Endometrium (tissue), 2 donors: ENCODE data around the gene CACNA2D3.

Experiments used
- FAIRE-seq: peaks from 2 replicates; lab custom pipeline; 2012; peaks lifted over from hg19 to GRCh38; lab: Jason Lieb, UNC
- donor health status: control.
- donor health status: control.

The CACNA2D3 gene

DNA sequence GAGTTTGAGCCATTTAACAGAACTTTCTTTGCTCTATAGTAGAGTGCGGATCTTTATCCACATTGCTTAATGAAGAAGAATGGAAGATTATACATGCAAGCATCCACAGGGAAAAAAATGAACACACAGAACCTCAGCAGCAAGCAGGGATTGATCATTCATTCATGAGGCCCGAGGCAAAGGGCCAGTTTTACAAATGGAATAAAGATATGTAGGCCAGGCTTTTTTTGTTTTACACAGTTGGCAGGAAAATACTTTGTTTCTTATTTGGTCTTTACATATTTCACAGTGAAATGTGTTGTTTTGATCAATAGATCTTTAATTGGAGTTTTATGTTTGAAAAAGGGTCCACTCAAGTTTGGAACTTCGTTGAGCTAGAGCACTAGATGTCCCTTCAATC, 688.0 kb downstream of the CACNA2D3 start:
- FAIRE-seq, result no peak

DNA sequence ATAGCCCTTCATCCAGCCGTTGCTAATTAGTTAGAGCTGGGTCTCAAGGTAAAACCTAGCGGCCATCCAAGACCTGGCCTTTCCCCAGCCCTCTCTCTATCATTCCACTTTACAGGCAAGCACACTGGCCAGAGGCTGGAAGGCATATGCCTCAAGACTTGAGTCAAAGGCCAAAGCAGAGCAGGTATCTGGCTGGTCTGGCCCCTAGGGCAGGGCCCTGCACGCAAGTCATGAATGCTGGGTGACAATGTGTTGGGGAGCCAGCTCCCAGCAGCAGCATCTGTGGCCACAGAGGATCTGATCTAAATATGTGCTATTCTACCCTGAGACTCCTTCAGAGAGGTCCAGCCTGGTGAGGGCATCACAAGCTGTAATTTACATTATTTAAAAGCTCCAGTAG, 691.9 kb downstream of the CACNA2D3 start:
- no peak for FAIRE-seq

DNA sequence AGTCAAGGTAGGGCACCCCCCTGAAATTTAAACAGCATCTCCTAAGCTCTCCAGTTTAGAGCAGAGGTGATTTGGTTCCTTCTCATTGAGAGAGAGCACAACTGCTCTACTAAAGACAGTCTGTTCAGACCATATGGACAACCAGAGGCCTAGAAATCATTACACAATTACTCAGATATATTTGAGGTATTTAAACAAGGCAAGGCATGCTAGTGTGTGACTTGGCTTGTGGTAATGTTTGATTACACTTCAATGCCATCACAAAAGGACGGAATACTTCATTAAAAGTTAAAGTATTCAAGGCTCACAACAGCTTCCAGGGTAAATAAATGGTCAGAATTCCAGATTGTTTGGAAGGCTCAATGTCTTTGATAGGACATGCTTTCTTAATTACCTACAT, 695.3 kb downstream of the CACNA2D3 start:
- FAIRE-seq, result no peak

GRCh38 chr3:54818486-54818885, 696.1 kb downstream of the CACNA2D3 start:
- FAIRE-seq, result no peak

DNA sequence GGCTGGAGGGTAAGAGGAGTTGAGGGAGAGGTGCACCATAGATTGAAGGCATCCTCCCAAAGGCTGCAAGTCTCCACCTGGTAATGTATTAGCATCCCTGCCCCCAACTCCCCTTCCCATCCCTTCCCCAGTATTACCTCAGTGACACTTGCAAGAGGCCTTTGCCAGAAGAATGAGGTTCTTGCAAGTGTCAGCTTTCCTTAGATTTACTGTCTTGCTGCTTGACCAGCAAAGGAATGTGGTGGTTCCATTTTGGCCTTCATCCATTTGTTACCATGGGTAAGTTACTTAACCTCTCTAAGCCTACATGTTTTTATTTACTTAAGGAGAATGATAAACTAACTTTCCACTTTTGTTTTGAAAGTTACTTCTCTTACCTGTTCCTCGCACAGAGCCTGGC, 696.6 kb downstream of the CACNA2D3 start:
- no peak for FAIRE-seq

DNA sequence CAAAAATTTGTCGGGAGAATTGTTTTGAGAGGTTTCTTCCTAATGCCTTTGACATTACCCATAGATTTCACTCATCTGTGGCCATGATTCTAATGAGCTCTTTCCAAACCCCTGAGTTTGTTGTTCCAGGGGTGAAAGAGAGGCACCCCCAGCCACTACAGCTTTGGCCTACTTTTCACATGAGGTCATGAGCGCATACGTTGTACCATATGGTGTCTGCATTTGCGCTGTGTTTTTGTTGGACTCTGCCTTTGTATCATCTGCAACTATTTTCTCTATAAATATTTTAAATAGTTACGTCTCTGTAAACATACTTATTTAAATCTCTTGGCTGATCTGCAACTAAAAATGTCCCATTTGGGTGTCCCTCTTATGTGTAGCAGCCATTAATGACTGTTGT, 697.6 kb downstream of the CACNA2D3 start:
- no peak for FAIRE-seq

GRCh38 chr3:54822206-54822605, 699.9 kb downstream of the CACNA2D3 start:
- no peak for FAIRE-seq

GRCh38 chr3:54826251-54826691, 703.9 kb downstream of the CACNA2D3 start:
- no peak for FAIRE-seq

DNA sequence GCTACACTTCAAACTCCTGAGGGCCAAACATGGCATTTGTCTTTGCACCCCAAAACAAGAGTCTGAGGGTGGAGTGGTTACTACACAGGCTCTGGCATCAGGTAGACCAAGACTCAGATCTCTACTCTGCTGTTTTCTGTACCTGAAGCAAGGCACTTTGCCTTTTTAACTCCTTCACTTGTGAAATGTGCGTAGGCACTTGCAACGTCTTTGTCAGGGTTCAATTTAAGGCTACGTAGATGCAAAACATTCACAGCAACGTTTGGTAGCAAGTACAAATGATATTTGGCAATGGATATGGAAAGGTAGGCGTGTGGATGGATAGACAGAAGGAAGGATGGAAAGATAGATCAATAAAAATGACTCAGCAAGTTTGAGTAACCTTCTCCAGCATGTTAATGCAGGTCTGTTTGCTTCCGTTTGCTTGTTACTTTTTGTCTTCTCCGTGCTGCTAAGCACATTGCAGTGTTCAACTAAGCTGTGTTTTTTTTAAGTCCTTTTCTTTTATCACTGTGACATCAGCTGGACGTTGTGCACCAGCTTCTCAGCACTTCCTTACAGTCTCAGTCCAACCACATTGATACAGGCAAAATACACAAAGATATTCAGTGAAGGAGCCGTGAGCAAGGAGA, 704.8 kb downstream of the CACNA2D3 start:
- FAIRE-seq, result no peak

DNA sequence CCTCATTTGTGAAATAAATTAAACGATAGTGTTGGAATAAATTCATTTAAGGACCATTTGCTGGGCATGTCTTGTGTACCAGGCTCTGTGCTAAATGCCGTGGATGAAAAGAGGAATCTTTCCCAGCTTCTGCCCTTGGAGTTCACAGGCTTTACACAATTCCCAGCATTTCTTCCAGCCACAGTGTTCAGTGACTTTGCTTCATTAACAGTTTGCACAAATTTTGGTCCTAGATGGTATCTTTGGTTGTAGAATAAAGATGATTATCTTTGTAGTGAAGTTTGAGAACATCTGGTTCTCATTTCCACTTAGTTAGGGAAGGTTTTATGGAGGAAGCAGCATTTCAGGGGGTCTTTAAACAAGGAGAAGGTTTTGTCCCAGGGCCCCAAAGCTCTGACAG, 705.4 kb downstream of the CACNA2D3 start:
- no peak for FAIRE-seq

- no peak for FAIRE-seq
Measured at GRCh38 chr3:54830658-54831057, 708.3 kb downstream of the CACNA2D3 start.

GRCh38 chr3:54831112-54831511, 708.8 kb downstream of the CACNA2D3 start:
- no peak for FAIRE-seq

DNA sequence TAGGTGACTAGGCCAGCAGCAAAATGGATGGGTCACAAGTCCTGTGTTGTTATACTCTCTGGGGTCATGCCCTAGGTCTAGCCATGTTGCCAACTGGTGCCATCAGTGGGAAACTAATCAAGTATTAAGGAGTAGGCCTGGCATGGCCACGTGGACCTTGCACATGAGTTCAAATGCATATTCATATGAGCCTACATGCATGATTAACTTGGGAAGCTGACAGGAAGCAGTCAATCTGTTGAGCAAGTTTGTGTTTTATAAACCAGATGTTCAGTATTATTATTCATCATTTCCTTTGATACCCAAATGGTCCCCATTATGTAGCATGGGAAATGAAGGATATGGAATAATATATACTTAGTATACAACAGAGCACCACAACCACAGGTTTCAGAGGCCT, 710.5 kb downstream of the CACNA2D3 start:
- FAIRE-seq, result no peak

GRCh38 chr3:54835701-54836100, 713.3 kb downstream of the CACNA2D3 start:
- FAIRE-seq, result no peak

DNA sequence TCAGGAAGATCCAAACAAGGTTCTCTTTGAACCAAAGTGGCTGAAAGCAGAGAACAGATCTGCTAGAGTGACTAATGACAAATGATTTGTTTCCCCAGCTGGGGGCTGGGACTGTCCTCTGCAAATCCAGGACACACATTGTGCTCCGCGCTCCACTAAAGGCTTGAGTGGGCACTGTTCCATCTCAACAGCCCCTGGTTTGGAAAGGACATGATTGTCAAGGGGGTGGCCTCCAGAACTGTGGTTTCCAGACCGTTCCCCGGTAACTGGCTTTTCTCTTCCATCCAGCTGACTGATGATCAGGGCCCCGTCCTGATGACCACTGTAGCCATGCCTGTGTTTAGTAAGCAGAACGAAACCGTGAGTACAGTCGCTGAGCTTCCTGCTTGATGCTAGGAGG, 714.5 kb downstream of the CACNA2D3 start:
- no peak for FAIRE-seq

DNA sequence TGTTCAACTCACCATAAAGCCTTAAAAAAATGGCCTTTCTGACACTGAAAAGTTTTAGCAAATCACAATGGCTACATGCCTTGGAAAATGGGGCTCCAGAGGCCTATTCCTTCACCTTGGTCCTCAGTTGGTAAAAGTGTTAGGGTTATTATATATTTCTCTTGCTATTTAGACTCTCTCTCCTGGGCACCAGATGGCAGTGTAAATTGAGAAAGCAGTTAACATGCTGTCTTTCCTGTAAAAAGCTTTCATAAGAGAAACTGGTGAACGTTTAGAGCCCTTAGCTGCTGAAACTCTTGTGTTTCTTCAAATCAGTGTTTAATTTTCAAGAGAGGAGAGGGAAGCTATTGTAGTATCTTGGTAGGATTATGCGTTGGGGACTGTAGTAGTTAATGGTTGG, 715.6 kb downstream of the CACNA2D3 start:
- no peak for FAIRE-seq

DNA sequence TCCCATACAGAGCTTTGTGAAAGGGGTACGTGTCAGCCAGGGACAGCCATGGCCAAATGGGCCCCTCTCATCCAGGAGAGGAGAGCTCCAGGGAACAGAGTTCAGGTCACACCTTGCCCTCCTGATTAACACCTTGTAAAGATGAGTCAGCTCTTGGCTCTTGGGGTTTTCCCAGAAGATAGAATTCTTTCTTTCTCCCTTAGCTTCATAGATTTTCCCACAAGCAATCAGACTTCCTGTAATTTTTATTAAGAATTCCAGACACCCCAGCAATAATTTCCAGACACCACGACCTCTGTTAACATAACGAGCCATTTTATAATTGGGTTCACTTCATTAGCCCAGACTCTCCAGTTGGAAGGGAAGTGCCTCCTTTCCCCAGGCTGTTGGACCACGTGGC, 719.1 kb downstream of the CACNA2D3 start:
- no peak for FAIRE-seq

DNA sequence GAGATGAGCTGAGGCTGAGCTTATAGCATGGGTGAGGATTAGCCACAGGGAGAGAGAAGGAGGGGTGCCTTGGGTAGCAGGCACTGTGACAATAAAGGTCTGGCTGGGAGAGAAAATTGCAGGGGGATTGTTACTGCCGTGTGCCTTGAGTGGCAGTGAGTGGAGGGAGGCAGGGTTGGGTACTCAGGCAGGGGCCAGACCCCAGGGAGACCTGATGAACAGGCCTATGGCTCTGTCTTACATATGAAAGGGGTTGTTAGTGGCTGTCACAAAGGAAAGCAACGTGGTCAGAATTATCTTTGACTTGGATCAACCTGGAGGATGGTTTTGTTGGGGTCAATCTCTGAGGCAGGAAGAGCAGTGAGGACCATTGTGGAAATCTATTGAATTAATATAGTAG, 721.0 kb downstream of the CACNA2D3 start:
- FAIRE-seq, result no peak

DNA sequence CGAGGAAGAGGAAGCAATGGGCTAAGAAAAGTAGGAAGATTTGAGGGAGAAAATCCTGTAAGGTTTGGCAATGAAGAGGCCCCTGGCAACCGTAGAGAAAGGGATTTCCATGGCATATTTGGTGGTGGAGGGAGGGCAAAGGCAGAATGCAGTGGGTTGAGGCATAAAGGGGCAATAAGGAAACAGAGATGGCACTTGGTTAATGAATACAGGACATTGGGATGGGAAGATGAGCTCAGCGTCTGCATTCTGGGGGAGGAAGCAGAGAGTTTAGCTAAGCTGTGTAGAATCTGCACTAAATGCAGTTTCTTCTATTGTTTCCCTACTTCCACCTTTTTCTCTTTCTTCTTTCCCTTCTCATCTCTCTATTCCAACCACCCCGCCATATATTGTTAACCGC, 721.9 kb downstream of the CACNA2D3 start:
- no peak for FAIRE-seq

DNA sequence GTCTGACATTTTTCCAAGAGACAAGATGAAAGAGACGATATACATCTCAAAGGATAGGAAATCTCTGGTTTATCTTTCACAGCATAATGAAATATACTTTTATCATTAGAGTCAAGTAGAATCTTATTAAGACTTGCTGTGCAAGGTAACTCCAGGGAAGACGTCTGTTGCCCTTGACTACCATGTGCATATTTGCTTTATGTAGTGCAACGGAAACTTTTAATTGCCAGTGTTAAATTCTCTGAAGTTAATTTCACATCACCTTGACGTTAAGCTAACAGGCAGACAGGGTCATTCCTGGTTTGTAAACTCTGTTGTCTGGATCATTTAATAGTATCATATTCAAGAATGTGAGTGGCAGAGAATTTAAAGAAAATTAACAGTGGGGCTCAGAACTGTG, 722.7 kb downstream of the CACNA2D3 start:
- FAIRE-seq, result no peak

DNA sequence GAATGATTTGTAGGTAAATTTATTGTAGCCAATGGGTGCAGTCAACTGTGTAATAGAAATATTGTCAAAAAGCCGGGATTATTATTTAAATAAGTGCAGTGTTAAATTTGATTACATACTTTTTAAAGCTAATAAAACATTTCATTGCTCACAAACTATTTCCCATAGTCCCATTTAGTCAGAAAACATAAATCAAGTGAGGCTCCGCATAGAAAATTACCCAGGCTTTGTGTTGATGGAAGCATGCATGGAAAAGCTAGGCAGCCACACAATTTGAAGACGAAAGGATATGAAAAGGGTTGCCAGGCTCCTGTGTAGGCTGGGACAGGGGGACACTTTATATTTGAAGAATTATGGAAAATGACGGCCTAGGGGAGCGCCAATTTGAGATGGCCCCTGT, 723.2 kb downstream of the CACNA2D3 start:
- FAIRE-seq, result no peak

DNA sequence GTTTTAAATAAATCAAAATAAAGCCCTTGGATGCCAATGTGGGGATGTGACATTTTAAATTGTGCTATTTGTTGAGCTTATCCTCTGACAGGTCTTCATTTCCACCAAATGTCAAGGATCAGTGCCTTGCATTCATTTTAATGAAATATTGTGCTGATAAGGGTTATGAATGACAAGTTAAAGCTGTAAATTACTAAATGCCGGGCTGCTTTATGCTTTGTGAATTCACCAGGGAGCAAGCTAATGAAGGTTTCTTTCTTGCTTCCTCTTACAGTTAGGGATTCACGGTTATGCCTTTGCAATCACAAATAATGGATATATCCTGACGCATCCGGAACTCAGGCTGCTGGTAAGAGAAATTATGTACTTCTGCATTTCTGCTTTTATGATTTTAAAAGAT, 723.8 kb downstream of the CACNA2D3 start:
- FAIRE-seq, result no peak

DNA sequence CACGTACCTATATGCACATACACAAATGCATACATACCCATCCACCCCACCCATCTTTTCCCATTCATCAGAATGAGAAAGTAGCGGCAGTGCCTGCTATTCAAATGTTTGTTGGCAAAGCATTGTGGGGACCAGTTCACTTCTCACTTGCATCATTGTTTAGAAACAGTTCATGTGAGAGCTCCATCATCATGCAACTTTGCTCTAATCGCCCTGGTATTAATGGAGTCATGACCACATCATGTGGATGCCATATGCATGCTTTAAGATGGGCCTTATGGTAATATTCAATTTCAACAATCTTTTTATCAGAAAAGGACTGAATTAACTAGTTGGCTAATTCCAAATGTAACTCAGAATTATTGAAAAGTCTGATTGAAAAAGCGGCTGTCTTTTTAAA, 725.0 kb downstream of the CACNA2D3 start:
- no peak for FAIRE-seq

DNA sequence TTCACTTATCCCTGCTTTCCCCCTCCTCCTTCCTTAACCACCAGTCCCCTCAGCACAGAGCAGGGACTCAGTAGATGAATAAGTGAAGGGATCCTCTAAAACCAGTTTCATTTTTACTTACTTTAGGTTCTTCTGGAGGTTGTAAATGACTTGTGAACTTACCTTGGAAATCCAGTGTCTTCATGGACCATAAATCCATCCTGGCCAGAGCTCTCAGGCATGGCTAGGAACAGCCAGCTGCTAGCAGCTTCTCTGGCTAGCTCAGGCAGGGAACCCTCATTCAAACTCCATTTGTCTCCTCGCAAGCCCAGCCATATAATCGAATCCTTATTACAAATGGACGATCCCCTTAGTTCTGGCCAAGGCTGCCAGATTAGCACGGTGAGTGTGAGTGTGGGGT, 727.0 kb downstream of the CACNA2D3 start:
- FAIRE-seq, result no peak

- no peak for FAIRE-seq
Measured at GRCh38 chr3:54850484-54851018, 728.2 kb downstream of the CACNA2D3 start.
